CD14-positive monocyte (primary cell): ENCODE measurements around the gene STON2. TPM values are rescaled to one million over a fixed set of nuclear protein-coding genes. Genes with fewer than 3 reads are reported as not detected.

Source experiments
- DNase-seq, 3 donors: peaks; one replicate each; pipeline ENCODE4 v3.0.0-alpha.2; 2011 to 2022
- H2AFZ ChIP-seq: 2 replicates; pipeline ENCODE4 v1.6.0; 2012; ENCODE audit warnings: mild to moderate bottlenecking, low read depth, low read length, inconsistent platforms; ENCODE audit not compliant: insufficient read depth, poor library complexity, severe bottlenecking
- H3K27ac ChIP-seq, 2 donors: 1 replicate in 1 of 2; 2 replicates in 1 of 2; pipeline ENCODE4 v1.5.1; 2012 to 2013; ENCODE audit warnings: low read length in 2 of 2, control low read depth in 1 of 2, inconsistent platforms in 1 of 2, low read depth in 1 of 2, mild to moderate bottlenecking in 1 of 2
- H3K27me3 ChIP-seq, 2 donors: one replicate each; pipeline versions ENCODE4 v1.6.0 to v1.6.1; 2011 to 2013; ENCODE audit warnings: low read length in 2 of 2; ENCODE audit not compliant: control insufficient read depth in 2 of 2, insufficient read depth in 2 of 2
- H3K36me3 ChIP-seq, 2 donors: replicated peaks in 1 of 2; 1 replicate in 1 of 2; 2 replicates in 1 of 2; pipeline versions ENCODE4 v1.5.1 to v1.6.1; 2012 to 2013; ENCODE audit warnings: low read length in 2 of 2, control low read depth in 1 of 2, inconsistent platforms in 1 of 2, mild to moderate bottlenecking in 1 of 2; ENCODE audit not compliant: insufficient read depth in 2 of 2, control insufficient read depth in 1 of 2
- H3K4me1 ChIP-seq, 2 donors: 1 replicate in 1 of 2; 2 replicates in 1 of 2; pipeline versions ENCODE4 v1.5.1 to v1.6.1; 2012 to 2013; ENCODE audit warnings: low read length in 2 of 2, control low read depth in 1 of 2, inconsistent platforms in 1 of 2, mild to moderate bottlenecking in 1 of 2, moderate library complexity in 1 of 2; ENCODE audit not compliant: insufficient read depth in 2 of 2, control insufficient read depth in 1 of 2
- H3K4me2 ChIP-seq: replicated peaks from 2 replicates; pipeline ENCODE3; 2012; ENCODE audit warnings: low read length, moderate library complexity, mild to moderate bottlenecking; ENCODE audit not compliant: poor library complexity, severe bottlenecking; ENCODE audit errors: extremely low read depth
- H3K4me3 ChIP-seq, 3 experiments: fragments of 200-600 bp in 1 of 3; sonication (generic) in 1 of 3; replicated peaks in 1 of 3; 1 replicate in 2 of 3; 2 replicates in 1 of 3; pipeline ENCODE4 v1.5.1; 2011 to 2013; ENCODE audit warnings: low read length in 3 of 3, mild to moderate bottlenecking in 3 of 3, control low read depth in 2 of 3, low read depth in 2 of 3, inconsistent platforms in 1 of 3, moderate library complexity in 1 of 3
- H3K79me2 ChIP-seq: 2 replicates; pipeline ENCODE4 v1.6.0; 2012; ENCODE audit warnings: mild to moderate bottlenecking, control low read depth, inconsistent platforms, low read length, moderate library complexity; ENCODE audit not compliant: insufficient read depth
- H3K9ac ChIP-seq: 2 replicates; pipeline ENCODE4 v1.6.0; 2017; ENCODE audit warnings: low read length, mild to moderate bottlenecking; ENCODE audit not compliant: insufficient read depth, poor library complexity, severe bottlenecking
- H3K9me3 ChIP-seq, 2 donors: replicated peaks in 1 of 2; 1 replicate in 1 of 2; 2 replicates in 1 of 2; pipeline versions ENCODE4 v1.5.1 to v1.6.1; 2012 to 2013; ENCODE audit warnings: low read length in 2 of 2, control low read depth in 1 of 2; ENCODE audit not compliant: control insufficient read depth in 1 of 2, insufficient read depth in 1 of 2
- H4K20me1 ChIP-seq: 2 replicates; pipeline ENCODE4 v1.6.0; 2012; ENCODE audit warnings: mild to moderate bottlenecking, low read length, control low read depth, moderate library complexity; ENCODE audit not compliant: insufficient read depth
- H3K27ac Mint-ChIP-seq, 7 donors: one replicate each; pipeline ENCODE4 v1.8.0; 2020; ENCODE audit warnings: mild to moderate bottlenecking in 7 of 7, mixed read lengths in 7 of 7, moderate library complexity in 6 of 7, inconsistent platforms in 2 of 7
- H3K27me3 Mint-ChIP-seq, 3 donors: one replicate each; pipeline ENCODE4 v1.8.0; 2021 to 2022; ENCODE audit warnings: low read depth in 3 of 3, mild to moderate bottlenecking in 3 of 3, mixed read lengths in 3 of 3, moderate library complexity in 3 of 3, inconsistent platforms in 1 of 3
- H3K36me3 Mint-ChIP-seq, 2 donors: one replicate each; pipeline ENCODE4 v1.8.0; 2020; ENCODE audit warnings: mixed read lengths in 2 of 2, inconsistent platforms in 1 of 2, mild to moderate bottlenecking in 1 of 2
- H3K4me1 Mint-ChIP-seq: one replicate; pipeline ENCODE4 v1.8.0; 2020; ENCODE audit warnings: mild to moderate bottlenecking, mixed read lengths
- H3K4me3 Mint-ChIP-seq, 2 donors: one replicate each; pipeline ENCODE4 v1.8.0; 2020; ENCODE audit warnings: mild to moderate bottlenecking in 2 of 2, mixed read lengths in 2 of 2, moderate library complexity in 1 of 2
- H3K9me3 Mint-ChIP-seq, 7 donors: one replicate each; pipeline ENCODE4 v1.8.0; 2020 to 2022; ENCODE audit warnings: mixed read lengths in 7 of 7, mild to moderate bottlenecking in 6 of 7, moderate library complexity in 6 of 7, inconsistent platforms in 2 of 7
- CTCF ChIP-seq: fragments of 200-600 bp; IDR thresholded peaks from one replicate; pipeline ENCODE4 v1.8.0; 2022; ENCODE audit warnings: antibody characterized with exemption, mild to moderate bottlenecking
- WGBS: methylation state at CpG from one replicate; pipeline ENCODE4 v1.1.5; 2013; ENCODE audit warnings: missing lambda C conversion rate; ENCODE audit not compliant: insufficient coverage; 5-methylcytosine and 5-hydroxymethylcytosine counted together
- intact Hi-C, 2 donors: fragments of 100-400 bp; cut with micrococcal nuclease; formaldehyde crosslinking; loops; one replicate each; pipeline versions ENCODE4 v1.15.0 to v1.15.1; 2023
- polyA plus RNA-seq, 3 donors: library from polyadenylated mRNA; depleted of rRNA in 1 of 3; unstranded in 2 of 3; stranded (reverse) in 1 of 3; fragments of 300-500 nt in 2 of 3; fragments of >200 nt in 1 of 3; fragmentation: Illumina TruSeq in 2 of 3; gene quantifications; 1 replicate in 2 of 3; 2 replicates in 1 of 3; pipeline ENCODE4 v1.2.3, GENCODE V29; 2012 to 2021

Gene STON2
- polyA plus RNA-seq, 3 donors = 1.6 to 3.2 (median 2.1) TPM

GRCh38 chr14:81236138-81236537 is 164.0 kb downstream of the STON2 start:
- TF ChIP-seq CTCF = no peak
- intact Hi-C loops = no loop called here
- H3K4me1 ChIP-seq = no peaks in the 10 kb centered on the region
- H3K9me3 Mint-ChIP-seq = peaks cover 3 to 7% (median 4%) of the 10 kb centered on the region in 7 donors
- H3K27me3 Mint-ChIP-seq = peaks cover 3 to 4% (median 3%) of the 10 kb centered on the region in 3 donors
- no peak overlapping the region for H3K27ac ChIP-seq
- H3K9ac ChIP-seq = no peak overlapping the region
- peaks cover 0 to 6% of the 10 kb centered on the region in 2 donors for H3K9me3 ChIP-seq
- H3K4me3 ChIP-seq = no peak overlapping the region
- no peak overlapping the region for H2AFZ ChIP-seq
- no peak for DNase-seq
- H3K36me3 Mint-ChIP-seq = no peaks in the 10 kb centered on the region
- no peaks in the 10 kb centered on the region for H3K27me3 ChIP-seq
- no peak overlapping the region for H3K4me3 Mint-ChIP-seq
- H4K20me1 ChIP-seq = no peaks in the 10 kb centered on the region
- 95% methylated on average over 17 of the region's 20 CpGs for WGBS
- no peak overlapping the region for H3K27ac Mint-ChIP-seq
- no peak overlapping the region for H3K4me2 ChIP-seq
- H3K4me1 Mint-ChIP-seq = no peaks in the 10 kb centered on the region
- no peaks in the 10 kb centered on the region for H3K79me2 ChIP-seq
- no peaks in the 10 kb centered on the region for H3K36me3 ChIP-seq

- Histone ChIP-seq H3K4me3 (no peak overlapping the region), H3K4me1 (no peaks in the 10 kb centered on the region), H3K36me3 (no peaks in the 10 kb centered on the region), H3K27ac (no peak overlapping the region), H2AFZ (no peak overlapping the region), H3K4me2 (no peak overlapping the region), H3K79me2 (no peaks in the 10 kb centered on the region), H3K9me3 (peaks cover 0 to 6% of the 10 kb centered on the region in 2 donors), H3K27me3 (no peaks in the 10 kb centered on the region), H3K9ac (no peak overlapping the region), H4K20me1 (no peaks in the 10 kb centered on the region)
- intact Hi-C loops = no loop called here
- H3K4me1 Mint-ChIP-seq = no peaks in the 10 kb centered on the region
- no peaks in the 10 kb centered on the region for H3K36me3 Mint-ChIP-seq
- H3K27me3 Mint-ChIP-seq = peaks cover 0 to 3% (median 2%) of the 10 kb centered on the region in 3 donors
- peaks cover 3 to 7% (median 4%) of the 10 kb centered on the region in 7 donors for H3K9me3 Mint-ChIP-seq
- 100% methylated on average over 1 of the region's 2 CpGs for WGBS
- no peak overlapping the region for H3K4me3 Mint-ChIP-seq
- TF ChIP-seq CTCF = no peak
- DNase-seq = no peak
- H3K27ac Mint-ChIP-seq = no peak overlapping the region
Measured at GRCh38 chr14:81235096-81235495, 165.0 kb downstream of the STON2 start.
